Activated CD4-positive, alpha-beta T cell treated with anti-CD3 and anti-CD28 coated beads for 24 hours (primary cell): ENCODE data around the gene JAM3.

Experiments
- DNase-seq, 2 donors: peaks; one replicate each; pipeline ENCODE4 v3.0.0-alpha.2; 2020; ENCODE audit warnings: low read depth in 2 of 2

JAM3 gene

GRCh38 chr11:134039726-134040385 is 29.0 kb upstream of the JAM3 start:
- no peak for DNase-seq

DNA sequence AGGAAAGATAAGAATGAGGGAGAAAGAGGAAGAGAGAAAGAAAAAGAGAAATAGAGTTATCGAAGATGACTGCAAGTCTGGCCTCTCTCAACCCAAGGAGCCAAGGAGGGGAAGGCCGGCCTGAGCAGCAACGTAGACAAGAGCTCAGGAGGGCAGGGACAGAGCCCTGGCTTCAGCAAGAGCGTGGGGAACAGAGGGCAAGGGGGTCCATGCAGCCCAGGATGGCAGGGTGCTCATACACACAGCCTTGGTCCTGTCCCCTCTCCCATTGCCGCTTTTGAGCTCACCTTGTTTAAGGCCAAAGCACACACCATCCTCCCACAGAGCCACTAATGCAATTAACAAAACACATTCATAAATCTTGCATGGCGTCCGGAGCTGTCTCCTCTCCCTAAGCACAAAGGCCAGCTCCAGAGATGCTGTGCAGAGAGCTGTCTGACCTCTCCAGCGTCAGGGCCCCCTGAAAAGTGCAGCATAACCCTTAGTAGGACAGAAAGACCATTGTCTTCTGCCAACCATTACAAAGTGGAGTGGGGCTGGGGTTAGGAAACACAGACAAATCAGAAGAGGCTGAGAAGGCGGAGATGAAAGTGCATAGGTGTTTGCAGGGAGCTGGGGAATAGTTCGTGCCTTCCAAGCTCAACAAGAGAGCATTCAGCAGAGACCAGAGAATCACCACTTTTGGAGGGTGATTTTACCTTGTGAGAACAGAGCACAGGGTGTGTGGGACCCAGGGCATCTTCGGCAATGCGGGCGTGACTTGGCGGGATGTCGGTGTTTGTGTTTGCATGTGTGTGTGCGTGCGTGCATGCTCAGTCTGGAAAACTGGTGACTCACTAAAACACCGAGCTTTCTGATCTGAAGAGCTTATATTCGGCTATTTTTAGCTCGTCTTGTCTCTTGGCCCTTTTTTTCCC is 28.2 kb upstream of the JAM3 start:
- DNase-seq = no peak

GRCh38 chr11:134041349-134041748 is 27.5 kb upstream of the JAM3 start:
- DNase-seq = no peak

- no peak for DNase-seq
Observed at GRCh38 chr11:134041791-134042696, 26.8 kb upstream of the JAM3 start.

DNA sequence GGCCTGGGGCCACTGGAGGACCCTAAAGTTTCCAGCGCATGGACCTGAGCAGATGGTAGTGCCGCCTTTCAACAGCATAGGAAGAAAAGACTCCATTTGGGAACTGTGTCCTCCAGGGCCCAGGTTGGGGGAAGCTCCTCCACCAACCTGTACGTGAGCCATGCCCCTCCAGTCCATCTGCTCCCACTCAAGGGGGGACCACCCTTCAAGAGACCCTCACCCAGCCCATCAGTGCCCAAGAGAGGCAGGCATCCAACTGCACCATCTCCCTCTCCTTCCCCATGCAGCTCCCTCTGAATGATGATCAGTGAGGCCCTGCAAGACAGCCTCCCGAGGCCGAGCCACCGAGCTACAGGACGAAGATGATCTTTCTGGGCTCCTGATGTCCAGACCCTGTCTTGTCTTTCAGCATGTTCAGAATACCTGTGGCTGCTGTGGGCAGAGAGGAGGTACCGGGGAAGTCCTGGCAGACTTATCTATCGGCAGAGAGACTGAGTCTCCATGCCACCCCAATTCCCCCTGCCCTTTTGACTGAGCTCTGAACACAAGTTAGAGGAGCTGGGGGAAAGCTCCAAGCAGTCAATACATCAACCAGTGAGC is 25.0 kb upstream of the JAM3 start:
- no peak for DNase-seq

DNA sequence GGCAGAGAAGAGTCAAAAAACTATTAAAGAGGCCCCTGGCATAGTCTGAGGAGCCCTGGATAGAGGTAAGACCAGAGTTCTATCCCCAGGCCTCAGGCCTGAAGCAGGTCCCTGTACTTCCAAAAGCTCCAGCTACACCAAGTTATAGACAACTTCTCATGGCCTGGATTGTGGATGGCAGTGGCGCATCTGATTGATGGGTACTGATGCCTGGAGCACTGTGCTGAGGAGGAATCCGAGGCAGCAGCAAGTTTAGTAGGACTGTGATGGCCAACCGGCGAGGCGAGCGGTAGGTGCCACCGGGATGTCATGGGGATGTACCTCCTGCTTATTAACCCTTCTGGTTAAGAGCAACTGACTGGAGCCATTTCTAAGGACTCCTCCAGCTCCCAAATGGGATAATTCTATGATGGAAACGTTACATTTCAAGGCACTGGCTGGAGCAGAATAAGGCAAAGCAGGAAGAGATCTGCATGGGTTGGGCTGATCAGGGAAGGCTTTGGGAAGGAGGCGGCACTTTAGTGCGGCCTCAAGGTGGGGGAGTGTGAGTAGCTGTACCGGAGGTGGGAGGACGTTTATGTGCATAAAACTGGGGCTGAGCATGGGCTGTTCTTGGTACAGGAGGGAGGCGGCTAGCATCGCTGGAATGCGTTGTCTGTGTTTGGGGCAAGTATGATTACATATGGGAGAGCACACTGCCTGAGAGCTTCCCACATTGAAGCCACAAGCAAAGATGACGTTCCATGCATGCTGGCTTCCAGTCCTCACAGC is 24.2 kb upstream of the JAM3 start:
- DNase-seq = no peak

- no peak for DNase-seq
Observed at GRCh38 chr11:134045799-134046635, 22.9 kb upstream of the JAM3 start.

DNA sequence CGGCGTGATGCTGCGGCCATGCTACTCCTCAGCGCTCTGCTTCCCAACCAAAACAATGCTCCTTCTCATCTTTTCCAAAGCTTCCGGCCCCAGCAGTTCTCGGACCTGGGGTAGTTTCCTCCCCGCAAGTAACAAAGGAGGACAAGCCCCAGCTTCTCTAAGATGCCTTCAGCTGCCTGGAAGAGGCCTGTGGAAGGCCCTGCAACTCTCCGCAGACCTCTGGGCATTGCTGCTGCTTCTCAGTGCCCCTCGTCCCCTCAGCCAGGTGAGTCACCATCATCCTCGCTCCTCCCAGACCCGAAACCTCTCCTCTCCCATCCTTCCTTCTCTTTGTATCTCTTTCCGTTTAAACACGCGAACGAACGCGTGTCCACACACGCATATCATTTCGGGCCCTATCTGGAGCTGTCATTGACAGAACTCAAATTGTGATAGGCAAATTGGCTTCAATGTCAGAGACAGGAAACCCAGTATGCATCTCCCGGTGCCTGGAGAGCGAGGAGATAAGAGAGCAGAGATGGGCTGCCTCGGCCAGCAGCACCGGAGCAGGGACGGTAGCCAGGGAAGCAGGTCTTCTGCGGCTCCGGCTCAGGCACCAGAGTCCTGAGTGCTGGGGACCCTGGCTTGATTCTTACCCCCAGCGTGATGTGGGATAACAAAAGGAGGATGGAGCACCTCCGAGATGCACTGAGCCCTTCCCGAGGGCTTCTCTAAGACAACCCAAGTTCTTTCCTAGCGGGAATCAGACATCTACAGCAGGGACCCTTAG is 22.0 kb upstream of the JAM3 start:
- DNase-seq = no peak

DNA sequence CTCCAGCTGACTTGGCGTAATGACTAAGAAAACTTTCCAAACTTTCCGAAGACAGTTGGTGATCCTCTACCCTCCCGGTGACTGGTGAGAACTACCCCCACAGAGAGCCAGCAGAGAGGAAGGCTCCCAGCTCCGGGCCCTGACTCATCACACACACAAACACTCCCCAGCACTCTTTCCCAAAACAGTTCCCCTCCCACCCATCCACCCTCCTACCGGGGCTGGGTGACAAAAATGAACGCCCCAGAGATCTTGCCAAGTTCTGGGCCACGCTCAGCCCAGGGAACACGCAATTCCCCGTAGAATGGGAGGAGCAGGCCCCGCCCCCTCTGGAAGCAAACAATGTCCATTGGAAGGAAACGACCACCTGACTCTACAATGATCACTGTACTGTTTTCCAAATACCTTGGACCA is 21.3 kb upstream of the JAM3 start:
- no peak for DNase-seq

- DNase-seq = no peak
Observed at GRCh38 chr11:134048028-134048427, 20.8 kb upstream of the JAM3 start.

DNA sequence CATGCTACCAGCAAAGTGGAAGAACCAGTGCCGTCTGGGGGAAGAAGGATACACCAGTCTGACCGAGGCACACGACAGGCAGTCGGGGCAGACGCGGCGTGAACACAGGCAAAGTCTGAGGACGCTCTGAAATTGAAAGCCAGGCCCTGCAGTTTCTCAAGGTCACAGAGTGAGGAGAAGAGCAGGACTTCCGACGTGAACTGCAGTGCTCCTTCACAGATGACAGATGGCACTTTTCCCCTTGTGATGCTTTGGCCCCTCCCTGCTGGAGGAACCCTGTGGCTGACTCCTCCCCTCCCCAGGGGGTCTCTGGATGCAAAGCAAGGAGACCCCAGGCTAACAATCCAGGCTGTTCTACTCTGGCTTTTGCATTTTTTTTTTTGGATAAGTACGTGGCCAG is 19.6 kb upstream of the JAM3 start:
- no peak for DNase-seq

- peak; percentile 59 to 63 for DNase-seq
Observed at GRCh38 chr11:134050541-134051383, 18.1 kb upstream of the JAM3 start.

- DNase-seq = no peak
Observed at GRCh38 chr11:134052395-134052987, 16.4 kb upstream of the JAM3 start.

DNA sequence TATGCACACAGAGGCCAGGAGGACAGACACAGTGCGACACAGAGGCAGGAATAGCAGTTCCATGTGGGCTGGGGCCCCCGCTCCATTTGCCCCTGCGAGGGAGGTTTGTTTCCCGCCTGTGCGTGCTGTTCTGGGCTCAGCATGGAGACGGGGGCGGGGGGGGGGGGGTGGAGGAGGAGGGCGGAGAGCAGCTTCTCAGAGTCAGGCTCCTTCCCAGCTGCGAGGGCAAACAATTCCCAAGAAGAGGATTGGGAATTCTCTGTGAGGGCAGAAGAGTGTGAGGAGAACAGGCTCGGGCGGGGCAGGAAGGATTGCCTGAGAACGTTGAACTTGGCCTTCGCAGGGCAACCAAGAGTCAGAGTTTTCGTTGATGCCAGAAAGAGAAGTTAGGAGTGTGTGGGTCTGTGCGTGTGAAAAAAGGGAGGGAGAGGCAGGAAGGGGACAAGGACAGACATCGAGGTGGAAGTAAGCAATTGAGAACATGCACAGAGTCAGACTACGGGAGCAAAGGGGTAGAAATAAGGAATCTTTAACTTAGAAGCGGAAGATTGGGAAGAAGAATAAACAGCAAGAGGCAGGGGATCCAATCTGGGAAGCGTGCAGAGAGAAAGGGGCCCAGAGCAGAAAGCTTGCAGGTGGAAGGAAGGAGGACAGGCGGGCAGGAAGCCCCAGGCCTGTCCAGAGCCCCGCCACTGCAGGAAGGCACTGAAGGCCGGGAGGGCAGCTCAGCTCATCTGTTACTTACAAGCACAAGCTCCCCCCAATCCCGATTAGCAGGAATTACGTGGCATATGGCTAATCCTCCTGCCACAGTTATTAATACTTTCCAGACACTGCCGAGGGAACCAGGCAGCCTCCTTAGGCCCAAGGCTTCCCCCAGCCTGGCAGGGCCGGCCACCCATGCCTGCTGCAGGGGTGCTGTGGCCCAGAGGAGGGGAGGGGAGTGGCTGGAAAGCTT is 15.6 kb upstream of the JAM3 start:
- no peak for DNase-seq

- DNase-seq = no peak
Observed at GRCh38 chr11:134055029-134055428, 13.8 kb upstream of the JAM3 start.

DNA sequence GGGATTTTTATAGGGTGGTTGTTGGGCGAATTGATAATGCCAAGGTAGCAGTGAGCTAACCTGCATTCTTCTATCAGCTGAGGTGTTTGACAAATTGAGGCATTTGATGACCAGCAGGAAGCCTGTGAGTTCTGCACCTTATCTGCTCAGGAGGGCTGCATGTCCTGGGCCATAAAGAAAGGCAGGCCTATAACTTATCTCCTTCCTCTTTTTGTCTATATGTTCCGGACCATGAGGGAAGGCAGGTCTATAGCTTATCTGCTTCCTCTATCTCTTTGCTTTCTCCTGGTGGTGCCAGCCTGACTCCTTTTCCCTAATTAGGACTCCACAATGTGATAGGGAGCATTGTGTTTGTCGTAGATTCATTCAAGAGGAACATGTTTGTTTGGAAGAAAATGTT is 8.6 kb upstream of the JAM3 start:
- no peak for DNase-seq
